SKM-1 (cell line): ENCODE measurements around the gene CCT8L2.
"Not testable (repeated sequence)": the region's sequence is repeated elsewhere in the genome, so short reads cannot be mapped to it uniquely, and the experiment has no call there.

Experiments used
- DNase-seq: peaks from one replicate; lab custom pipeline; 2025; ENCODE audit not compliant: unreplicated experiment; lab: John Stamatoyannopoulos, UW

Gene CCT8L2

DNA sequence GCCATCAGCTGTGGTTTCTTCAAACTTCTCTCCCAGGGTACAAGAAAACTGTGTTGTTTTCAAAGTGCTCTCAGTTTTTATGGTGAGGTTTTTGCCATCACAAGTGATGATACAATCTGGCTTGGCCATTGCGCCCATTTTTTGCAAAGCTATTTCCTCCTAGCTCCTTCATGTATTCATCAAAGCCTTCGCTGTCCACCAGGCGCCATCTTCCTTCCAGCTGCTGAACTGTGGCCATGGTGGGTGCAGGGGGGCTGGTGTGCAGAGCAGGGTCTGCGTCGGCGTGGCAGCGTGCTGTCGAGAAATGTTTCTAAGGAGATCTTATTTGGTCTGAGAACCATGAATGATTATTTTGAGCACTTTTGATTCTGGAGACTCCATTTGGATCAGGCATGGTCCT is 2.6 kb upstream of the CCT8L2 start:
- DNase-seq, result not testable (repeated sequence)

DNA sequence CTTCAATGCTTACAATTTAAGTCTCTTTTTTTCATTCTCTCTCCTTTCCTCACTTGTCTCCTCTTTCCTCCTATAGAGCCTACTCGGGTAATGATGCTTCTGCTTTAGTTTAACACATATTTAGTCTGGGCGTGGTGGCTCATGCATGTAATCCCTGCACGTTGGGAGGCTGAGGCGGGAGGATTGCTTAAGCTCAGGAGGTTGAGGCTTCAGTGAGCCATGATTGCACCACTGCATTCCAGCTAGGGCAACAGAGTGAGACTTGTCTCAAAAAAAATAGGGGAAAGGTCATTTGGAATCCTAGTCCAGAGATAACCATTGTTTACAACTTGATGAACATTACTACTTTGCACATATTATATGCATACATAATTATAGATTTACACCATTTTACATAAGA is 1.4 kb upstream of the CCT8L2 start:
- DNase-seq, result no peak

DNA sequence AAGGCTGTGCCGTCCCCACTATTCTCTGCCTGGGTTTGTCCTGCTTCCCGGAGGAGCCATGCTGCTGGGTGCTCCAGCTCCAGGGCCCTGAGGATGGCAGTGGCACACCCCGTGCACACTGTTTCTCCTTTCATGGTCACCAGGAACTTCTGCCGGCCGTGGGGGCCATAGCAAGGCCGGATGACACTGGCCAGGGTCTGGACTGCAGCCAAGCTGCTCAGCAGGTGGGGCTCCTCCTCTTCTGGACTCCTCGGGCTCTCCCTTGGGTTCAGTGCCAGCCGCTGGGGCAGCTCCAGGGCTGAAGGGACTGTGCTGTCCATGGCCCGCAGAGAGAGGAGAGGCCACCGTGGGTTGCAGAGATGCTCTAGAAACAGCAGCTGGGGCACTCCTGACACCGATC is 379 bp downstream of the CCT8L2 start:
- DNase-seq, result not testable (repeated sequence)

DNA sequence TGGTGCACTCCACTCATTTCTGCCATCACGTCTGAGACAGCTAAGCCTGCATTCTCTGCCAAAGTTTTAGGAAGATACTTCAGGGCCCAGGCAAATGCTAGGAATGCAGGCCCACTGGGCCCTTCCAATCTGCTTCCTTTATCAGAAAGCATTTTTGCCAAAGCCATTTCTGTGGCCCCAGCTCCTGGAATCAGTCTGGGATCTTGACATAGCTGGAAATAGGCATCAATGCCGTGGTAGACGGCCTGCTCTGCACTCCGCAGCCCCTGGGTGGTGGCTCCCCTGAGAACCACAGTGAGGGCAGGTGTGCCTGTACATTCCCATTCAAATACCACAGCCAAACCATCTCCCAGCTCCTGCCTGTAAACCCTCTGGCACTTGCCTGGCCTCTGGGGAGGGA is 1.5 kb downstream of the CCT8L2 start:
- DNase-seq, result not testable (repeated sequence)

DNA sequence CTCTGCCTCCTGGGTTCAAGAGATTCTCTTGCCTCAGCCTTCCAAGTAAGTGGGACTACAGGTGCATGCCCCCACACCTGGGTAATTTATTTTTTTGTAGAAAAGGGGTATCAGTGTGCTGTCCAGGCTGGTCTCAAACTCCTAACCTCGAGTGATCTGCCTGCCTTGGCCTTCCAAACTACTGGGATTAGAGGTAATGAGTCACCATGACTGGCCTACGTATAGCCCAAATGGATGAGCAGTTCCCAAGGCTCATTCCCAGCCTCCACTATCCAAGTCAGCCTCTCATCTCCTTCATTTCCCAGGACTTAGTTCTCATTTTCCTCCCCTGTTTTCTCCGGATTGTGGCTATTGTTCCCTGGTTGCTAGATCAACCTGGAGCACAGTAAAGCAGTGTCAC is 5.6 kb downstream of the CCT8L2 start:
- no peak for DNase-seq

DNA sequence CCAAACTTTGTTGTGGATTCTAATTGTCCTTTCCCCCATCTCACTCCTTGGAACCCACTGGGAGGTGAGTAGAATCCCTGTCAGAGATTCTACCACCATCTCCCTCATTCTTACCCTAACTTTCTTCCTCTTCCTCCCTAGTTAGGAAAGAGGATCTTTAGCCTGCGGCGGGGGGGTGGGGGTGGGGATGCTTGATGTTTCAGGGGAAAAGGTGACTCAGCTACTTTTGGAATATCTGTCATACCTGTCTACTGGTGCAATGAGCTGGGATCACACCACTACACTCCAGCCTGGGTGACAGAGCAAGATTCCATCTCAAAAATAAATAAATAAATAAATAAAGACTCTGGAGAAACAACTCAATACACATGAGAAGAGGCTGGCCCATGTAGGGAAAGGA is 6.4 kb downstream of the CCT8L2 start:
- no peak for DNase-seq

DNA sequence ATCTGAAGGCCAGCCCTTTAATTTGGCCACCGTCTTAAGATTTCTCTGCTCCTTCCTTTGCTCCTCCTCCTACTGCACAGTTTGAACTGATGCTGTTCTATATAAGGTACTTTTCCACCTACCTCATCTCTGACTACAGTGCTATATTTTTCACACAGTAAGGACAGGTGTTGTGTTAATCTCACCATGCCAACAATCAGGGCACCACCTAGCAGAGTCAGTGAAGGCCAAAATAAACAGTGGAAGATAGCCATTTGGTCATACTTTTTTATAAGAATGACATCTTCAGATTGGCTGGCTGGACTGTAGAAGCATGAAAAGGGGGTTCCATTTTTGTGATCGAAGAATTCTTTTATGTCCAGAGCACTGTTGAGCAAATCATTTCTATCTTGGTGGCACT is 11.7 kb downstream of the CCT8L2 start:
- not testable (repeated sequence) for DNase-seq

DNA sequence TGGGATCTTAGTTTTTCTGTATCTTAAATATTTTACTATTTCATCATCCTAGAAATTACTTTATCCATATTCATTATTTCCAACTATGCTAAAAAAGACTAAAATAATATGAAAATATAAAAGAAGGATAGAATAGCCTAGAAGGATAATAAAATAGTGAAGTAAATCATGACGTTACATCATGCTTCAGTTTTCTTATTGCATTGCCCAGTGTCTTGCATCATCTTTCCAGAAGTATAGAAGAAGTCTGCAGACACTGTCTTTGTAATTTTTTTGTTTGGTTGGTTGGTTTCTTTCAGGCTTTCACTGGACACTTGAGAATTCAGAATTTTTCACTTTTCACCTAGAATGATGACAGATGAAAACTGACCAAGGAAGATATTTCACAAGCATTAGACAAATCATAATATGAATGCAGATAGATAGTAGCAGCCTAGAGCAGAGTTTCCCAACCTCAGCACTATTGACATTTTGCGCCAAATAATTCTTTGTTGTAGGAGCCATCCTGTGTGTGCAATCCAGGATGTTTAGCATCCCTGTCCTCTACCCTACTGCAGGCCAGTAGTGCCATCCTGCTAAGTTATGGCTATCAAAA is 23.3 kb downstream of the CCT8L2 start:
- not testable (repeated sequence) for DNase-seq

DNA sequence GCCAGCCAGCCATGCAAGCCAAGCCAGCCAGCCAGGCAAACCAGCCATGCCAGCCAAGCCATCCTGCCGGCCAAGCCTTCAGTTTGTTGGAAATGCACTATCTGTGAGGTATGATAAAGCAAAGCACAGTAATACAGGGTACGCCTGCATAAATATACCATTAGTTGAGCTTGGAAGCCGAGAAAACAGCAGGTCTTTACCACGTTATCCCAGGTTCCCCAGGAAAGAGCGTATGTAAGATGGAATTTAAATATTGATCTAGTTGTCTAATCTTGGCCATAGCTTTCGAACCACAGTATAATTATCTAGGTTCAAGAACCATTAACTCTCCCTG is 24.2 kb downstream of the CCT8L2 start:
- DNase-seq, result no peak

DNA sequence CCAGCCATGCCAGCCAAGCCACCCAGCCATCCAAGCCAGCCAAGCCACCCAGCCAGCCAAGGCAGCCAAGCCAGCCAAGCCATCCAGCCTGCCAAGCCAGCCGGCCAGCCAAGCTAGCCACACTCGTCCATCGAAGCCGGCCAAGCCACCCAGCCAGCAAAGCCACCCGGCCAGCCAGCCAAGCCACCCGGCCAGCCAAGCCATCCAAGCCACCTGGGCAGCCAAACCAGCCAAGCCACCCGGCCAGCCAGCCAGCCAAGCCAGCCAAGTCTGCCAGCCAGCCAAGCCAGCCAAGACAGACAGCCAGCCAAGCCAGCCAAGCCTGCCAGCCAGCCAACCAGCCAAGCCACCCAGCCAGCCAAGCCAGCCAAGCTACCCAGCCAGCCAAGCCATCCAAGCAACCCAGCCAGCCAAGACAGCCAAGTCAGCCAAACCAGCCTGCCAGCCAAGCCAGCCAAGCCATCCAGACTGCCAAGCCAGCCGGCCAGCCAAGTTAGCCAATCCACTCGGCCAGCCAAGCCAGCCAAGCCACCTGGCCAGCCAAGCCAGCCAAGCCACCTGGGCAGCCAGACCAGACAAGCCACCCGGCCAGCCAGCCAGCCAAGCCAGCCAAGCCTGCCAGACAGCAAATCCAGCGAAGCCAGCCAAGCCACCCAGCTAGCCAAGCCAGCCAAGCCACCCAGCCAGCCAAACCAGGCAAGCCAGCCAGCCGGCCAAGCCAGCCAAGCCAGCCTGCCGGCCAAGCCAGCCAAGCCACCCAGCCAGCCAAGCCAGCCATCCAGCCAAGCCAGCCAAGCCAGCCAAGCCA is 24.8 kb downstream of the CCT8L2 start:
- DNase-seq, result not testable (repeated sequence)

DNA sequence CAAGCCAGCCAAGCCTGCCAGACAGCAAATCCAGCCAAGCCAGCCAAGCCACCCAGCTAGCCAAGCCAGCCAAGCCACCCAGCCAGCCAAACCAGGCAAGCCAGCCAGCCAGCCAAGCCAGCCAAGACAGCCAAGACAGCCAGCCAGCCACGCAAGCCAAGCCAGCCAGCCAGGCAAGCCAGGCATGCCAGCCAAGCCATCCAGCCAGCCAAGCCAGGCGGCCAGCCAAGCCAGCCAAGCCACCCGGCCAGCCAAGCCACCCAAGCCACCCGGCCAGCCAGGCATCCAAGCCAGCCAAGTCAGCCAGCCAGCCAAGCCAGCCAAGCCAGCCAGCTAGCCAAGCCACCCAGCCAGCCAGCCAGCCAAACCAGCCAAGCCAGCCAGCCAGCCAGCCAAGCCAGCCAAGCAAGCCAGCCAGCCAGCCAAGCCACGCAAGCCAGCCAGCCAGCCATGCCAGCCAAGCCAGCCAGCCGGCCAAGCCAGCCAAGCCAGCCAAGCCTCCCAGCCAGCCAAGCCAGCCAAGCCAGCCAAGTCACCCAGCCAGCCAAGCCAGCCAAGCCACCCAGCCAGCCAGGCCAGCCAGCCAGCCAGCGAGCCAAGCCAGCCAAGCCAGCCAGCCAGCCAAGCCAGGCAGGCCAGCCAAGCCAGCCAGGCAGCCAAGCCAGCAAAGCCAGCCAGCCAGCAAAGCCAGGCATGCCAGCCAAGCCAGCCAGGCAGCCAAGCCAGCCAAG is 26.0 kb downstream of the CCT8L2 start:
- not testable (repeated sequence) for DNase-seq

DNA sequence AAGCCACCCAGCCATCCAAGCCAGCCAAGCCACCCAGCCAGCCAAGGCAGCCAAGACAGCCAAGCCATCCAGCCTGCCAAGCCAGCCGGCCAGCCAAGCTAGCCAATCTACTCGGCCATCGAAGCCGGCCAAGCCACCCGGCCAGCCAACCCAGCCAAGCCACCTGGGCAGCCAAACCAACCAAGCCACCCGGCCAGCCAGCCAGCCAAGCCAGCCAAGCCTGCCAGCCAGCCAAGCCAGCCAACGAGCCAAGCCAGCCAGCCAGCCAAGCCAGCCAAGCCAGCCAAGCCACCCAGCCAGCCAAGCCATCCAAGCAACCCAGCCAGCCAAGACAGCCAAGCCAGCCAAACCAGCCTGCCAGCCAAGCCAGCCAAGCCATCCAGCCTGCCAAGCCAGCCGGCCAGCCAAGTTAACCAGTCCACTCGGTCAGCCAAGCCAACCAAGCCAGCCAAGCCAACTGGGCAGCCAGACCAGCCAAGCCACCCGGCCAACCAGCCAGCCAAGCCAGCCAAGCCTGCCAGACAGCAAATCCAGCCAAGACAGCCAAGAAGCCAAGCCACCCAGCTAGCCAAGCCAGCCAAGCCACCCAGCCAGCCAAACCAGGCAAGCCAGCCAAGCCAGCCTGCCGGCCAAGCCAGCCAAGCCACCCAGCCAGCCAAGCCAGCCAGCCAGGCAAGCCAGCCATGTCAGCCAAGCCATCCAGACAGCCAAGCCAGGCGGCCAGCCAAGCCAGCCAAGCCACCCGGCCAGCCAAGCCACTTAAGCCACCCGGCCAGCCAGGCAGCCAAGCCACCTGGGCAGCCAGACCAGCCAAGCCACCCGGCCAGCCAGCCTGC is 26.8 kb downstream of the CCT8L2 start:
- not testable (repeated sequence) for DNase-seq

DNA sequence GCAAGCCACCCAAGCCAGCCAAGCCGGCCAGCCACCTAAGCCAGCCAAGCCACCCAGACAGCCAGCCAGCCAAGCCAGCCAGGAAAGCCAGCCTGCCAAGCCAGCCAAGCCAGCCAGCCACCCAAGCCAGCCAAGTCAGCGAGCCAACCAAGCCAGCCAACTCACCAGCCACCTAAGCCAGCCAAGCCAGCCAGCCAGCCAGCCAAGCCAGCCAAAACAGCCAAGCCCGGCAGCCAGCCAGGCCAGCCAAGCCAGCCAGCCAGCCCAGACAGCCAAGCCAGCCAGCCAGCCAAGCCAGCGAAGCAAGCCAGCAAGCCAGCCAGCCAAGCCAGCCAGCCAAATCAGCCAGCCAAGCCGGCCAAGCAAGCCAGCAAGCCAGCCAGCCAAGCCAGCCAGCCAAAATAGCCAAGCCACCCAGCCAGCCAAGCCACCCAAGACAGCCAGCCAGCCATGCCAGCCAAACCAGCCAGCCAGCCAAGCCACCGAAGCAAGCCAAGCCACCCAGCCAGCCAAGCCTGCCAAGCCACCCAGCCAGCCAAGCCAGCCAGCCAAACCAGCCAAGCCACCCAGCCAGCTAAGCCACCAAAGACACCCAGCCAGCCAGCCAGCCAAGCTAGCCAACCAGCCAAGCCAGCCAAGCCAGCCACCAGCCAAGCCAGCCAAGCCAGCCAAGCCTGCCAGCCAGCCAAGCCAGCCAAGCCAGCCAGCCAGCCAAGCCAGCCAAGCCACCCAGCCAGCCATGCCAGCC is 27.6 kb downstream of the CCT8L2 start:
- DNase-seq, result not testable (repeated sequence)

DNA sequence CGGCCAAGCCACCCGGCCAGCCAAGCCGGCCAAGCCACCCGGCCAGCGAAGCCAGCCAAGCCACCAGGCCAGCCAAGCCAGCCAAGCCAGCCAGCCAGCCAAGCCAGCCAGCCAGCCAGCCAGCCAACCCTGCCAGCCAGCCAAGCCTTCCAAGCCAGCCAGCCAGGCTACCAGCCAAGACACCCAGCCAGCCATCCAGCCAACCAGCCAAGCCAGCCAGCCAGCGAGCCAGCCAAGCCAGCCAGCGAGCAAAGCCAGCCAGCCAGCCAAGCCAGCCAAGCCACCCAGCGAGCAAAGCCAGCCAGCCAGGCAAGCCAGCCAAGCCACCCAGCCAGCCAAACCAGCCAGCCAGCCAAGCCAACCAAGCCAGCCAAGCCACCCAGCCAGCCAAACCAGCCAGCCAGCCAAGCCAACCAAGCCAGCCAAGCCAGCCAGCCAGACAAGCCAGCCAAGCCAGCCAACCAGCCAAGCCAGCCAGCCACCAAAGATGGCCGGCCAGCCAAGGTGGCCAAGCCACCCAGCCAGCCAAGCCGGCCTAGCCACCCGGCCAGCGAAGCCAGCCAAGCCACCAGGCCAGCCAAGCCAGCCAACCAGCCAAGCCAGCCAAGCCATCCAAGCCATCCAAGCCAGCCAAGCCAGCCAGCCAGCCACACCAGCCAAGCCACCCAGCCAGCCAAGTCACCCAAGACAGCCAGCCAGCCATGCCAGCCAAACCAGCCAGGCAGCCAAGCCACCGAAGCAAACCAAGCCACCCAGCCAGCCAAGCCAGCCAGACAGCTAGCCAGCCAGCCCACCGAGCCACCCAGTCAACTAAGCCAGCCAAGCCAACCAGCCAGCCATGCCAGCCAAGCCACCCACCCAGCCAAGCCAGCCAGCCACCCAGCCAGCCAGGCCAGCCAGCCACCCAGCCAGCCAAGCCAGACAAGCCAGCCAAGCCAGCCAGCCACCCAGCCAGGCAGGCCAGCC is 28.8 kb downstream of the CCT8L2 start:
- no peak for DNase-seq

DNA sequence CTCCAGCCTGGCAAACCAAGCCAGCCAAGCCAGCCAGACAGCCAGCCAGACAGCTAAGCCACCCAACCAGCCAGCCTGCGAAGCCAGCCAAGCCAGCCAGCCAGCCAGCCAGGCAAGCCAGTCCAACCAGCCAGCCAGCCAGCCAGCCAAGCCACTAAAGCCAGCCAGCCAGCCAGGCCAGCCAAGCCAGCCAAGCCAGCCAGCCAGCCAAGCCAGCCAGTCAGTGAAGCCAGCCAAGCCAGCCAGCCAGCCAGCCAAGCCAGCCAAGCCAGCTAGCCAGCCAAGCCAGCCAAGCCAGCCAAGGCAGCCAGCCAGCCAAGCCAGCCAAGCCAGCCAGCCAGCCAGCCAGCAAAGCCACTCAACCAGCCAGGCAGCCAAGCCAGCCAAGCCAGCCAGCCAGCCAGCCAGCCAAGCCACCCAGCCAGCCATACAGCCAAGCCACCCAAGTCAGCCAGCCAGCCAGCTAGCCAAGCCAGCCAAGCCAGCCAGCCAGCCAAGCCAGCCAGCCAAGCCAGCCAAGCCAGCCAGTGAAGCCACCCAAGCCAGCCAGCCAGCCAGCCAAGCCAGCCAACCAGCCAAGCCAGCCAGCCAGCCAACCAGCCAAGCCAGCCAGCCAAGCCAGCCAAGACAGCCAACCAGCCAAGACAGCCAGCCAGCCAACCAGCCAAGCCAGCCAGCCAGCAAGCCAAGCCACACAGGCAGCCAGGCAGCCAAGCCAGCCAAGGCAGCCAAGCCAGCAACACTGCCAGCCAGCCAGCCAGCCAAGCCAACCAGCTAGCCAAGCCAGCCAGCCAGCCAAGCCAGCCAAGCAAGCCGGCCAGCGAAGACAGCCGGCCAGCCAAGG is 29.7 kb downstream of the CCT8L2 start:
- DNase-seq, result no peak

DNA sequence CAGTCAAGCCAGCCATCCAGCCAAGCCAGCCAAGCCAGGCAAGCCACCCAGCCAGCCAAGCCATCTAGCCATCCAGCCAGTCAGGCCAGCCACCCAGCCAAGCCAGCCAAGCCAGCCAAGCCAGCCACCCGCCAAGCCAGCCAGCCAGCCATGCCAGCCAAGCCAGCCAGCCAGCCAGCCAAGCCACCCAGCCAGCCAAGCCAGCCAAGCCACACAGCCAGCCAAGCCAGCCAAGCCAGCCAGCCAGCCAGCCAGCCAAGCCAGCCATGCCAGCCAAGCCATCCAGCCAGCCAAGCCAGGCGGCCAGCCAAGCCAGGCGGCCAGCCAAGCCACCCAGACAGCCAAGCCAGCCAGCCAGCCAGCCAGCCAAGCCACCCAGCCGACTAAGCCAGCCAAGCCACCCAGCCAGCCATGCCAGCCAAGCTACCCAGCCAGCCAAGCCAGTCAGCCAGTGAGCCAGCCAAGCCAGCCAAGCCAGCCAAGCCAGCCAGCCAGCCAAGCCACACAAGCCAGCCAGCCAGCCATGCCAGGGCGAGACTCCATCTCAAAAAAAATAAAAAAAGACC is 31.4 kb downstream of the CCT8L2 start:
- not testable (repeated sequence) for DNase-seq

DNA sequence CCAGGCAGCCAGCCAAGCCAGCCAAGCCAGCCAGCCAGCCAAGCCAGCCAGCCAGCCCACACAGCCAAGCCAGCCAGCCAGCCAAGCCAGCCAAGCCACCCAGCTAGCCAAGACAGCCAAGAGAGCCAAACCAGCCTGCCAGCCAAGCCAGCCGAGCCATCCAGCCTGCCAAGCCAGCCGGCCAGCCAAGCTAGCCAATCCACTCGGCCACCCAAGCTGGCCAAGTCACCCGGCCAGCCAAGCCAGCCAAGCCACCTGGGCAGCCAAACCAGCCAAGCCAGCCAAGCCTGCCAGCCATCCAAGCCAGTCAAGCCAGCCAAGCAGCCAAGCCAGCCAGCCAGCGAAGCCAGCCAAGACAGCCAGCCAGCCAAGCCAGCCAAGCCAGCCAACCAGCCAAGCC is 32.0 kb downstream of the CCT8L2 start:
- not testable (repeated sequence) for DNase-seq

DNA sequence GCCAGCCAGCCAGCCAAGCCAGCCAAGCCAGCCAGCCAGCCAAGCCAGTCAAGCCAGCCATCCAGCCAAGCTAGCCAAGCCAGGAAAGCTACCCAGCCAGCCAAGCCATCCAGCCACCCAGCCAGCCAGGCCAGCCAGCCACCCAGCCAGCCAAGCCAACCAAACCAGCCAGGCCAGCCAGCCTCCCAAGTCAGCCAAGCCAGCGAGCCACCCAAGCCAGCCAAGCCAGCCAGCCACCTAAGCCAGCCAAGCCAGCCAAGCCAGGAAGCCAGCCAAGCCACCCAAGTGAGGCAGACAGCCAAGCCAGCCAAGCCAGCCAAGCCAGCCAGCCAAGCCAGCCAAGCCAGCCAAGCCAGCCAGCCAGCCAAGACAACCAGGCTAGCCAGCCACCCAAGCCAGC is 32.6 kb downstream of the CCT8L2 start:
- DNase-seq, result not testable (repeated sequence)
